Measurements from ENCODE around the gene CELSR1.

- TF ChIP-seq, protein P1, sequence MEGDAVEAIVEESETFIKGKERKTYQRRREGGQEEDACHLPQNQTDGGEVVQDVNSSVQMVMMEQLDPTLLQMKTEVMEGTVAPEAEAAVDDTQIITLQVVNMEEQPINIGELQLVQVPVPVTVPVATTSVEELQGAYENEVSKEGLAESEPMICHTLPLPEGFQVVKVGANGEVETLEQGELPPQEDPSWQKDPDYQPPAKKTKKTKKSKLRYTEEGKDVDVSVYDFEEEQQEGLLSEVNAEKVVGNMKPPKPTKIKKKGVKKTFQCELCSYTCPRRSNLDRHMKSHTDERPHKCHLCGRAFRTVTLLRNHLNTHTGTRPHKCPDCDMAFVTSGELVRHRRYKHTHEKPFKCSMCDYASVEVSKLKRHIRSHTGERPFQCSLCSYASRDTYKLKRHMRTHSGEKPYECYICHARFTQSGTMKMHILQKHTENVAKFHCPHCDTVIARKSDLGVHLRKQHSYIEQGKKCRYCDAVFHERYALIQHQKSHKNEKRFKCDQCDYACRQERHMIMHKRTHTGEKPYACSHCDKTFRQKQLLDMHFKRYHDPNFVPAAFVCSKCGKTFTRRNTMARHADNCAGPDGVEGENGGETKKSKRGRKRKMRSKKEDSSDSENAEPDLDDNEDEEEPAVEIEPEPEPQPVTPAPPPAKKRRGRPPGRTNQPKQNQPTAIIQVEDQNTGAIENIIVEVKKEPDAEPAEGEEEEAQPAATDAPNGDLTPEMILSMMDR (conservative IDR thresholded peaks at IDR 0.05; ENCODE audit: low read length), result no peak
- no peak for TF ChIP-seq EZH2phosphoT487 (IDR thresholded peaks at IDR 0.05; ENCODE audit: borderline replicate concordance, low read depth, low read length)
These were observed 49.2 kb upstream of the CELSR1 start for GRCh38 chr22:46586531-46587011.

All from OCI-LY7 (cell line).